Body of pancreas (tissue), 4 donors: ENCODE results near the gene LRG1. TPM values are rescaled to one million over a fixed set of nuclear protein-coding genes. Genes with fewer than 3 reads are reported as not detected.

ENCODE experiments used
- ATAC-seq: fragments of 150-250 bp; one replicate; pipeline ENCODE4 v1.9.1; 2016
- DNase-seq, 4 donors: peaks; one replicate each; pipeline ENCODE4 v3.0.0-alpha.2; 2019
- H3K27ac ChIP-seq, 4 donors: fragments of 200-600 bp; sonication (generic); 1 replicate in 3 of 4; 2 replicates in 1 of 4; pipeline versions ENCODE4 v1.5.1 to v1.6.1; 2016 to 2019; ENCODE audit warnings: mild to moderate bottlenecking in 1 of 4, mixed read lengths in 1 of 4, moderate library complexity in 1 of 4
- H3K27me3 ChIP-seq, 2 donors: fragments of 200-600 bp; sonication (generic); one replicate each; pipeline ENCODE4 v1.6.0; 2016; ENCODE audit warnings: mild to moderate bottlenecking in 1 of 2
- H3K36me3 ChIP-seq, 2 donors: fragments of 200-600 bp; sonication (generic); replicated peaks in 1 of 2; 2 replicates each; pipeline ENCODE4 v1.5.1; 2016; ENCODE audit warnings: low read depth in 2 of 2; ENCODE audit not compliant: insufficient read depth in 1 of 2
- H3K4me1 ChIP-seq: fragments of 200-600 bp; sonication (generic); one replicate; pipeline ENCODE4 v1.6.0; 2016
- H3K4me3 ChIP-seq, 2 donors: fragments of 200-600 bp; sonication (generic); 1 replicate in 1 of 2; 2 replicates in 1 of 2; pipeline ENCODE4 v1.5.1; 2016 to 2019
- H3K9me3 ChIP-seq, 3 donors: fragments of 200-600 bp; sonication (generic); 1 replicate in 2 of 3; 2 replicates in 1 of 3; pipeline ENCODE4 v1.5.1; 2016
- POLR2A ChIP-seq, 3 donors: fragments of 450-650 bp; IDR thresholded peaks; one replicate each; pipeline ENCODE4 v1.6.1; 2016; ENCODE audit warnings: antibody characterized with exemption in 3 of 3, mild to moderate bottlenecking in 2 of 3
- WGBS, 2 donors: methylation state at CpG; one replicate each; pipeline ENCODE4 v1.1.5; 2017; 5-methylcytosine and 5-hydroxymethylcytosine counted together
- intact Hi-C: fragments of 100-400 bp; cut with DNase I; formaldehyde crosslinking; loops from one replicate; pipeline ENCODE4 v1.15.1; 2023
- total RNA-seq, 2 donors: library from RNA; depleted of rRNA; stranded (reverse); fragments of >200 nt; gene quantifications; one replicate each; pipeline ENCODE4 v1.1.0, GENCODE V29; 2016
- TF ChIP-seq, protein P1 (sequence below), 7 experiments: fragments of 450-650 bp in 4 of 7; fragments of 200-600 bp in 3 of 7; sonication (generic) in 3 of 7; IDR thresholded peaks; one replicate each; pipeline ENCODE4 v1.5.1; 2016 to 2019; ENCODE audit warnings: antibody characterized with exemption in 7 of 7

Gene LRG1
- total RNA-seq, 2 donors from 2014 or later: 8.8 to 21.1 TPM

DNA sequence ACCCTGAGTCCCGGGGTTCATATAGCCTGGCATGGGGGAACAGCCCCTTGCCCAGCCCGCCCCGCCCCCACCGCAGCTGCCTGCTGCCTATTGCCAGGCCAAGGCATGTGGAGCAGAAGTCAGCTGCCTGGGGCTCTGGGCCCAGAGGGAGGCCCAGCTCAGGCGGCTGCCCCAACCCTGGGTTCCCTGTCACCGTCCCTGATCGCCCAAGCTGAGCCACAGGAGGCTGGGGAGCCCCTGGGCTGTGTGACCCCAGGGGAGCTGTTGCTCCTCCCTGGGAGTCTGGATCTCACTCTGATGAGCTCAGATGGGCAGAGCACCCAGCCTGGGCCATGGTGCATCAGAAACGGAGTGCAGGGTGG, 22.9 kb downstream of the LRG1 start:
- H3K9me3 ChIP-seq: no peaks in the 10 kb centered on the region
- peaks cover 9% of the 10 kb centered on the region for H3K4me1 ChIP-seq
- WGBS, 2 donors: 72 to 100% methylated on average over 4 to 6 of the region's 8 CpGs
- H3K27me3 ChIP-seq: no peaks in the 10 kb centered on the region
- no peak overlapping the region for H3K4me3 ChIP-seq
- no peak for TF ChIP-seq POLR2A (IDR thresholded peaks at IDR 0.05)
- TF ChIP-seq, protein P1, sequence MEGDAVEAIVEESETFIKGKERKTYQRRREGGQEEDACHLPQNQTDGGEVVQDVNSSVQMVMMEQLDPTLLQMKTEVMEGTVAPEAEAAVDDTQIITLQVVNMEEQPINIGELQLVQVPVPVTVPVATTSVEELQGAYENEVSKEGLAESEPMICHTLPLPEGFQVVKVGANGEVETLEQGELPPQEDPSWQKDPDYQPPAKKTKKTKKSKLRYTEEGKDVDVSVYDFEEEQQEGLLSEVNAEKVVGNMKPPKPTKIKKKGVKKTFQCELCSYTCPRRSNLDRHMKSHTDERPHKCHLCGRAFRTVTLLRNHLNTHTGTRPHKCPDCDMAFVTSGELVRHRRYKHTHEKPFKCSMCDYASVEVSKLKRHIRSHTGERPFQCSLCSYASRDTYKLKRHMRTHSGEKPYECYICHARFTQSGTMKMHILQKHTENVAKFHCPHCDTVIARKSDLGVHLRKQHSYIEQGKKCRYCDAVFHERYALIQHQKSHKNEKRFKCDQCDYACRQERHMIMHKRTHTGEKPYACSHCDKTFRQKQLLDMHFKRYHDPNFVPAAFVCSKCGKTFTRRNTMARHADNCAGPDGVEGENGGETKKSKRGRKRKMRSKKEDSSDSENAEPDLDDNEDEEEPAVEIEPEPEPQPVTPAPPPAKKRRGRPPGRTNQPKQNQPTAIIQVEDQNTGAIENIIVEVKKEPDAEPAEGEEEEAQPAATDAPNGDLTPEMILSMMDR (IDR thresholded peaks at IDR 0.05): no peak
- DNase-seq (no peak), ATAC-seq (no peak)
- H3K36me3 ChIP-seq: no peaks in the 10 kb centered on the region
- intact Hi-C loops: no loop called here
- H3K27ac ChIP-seq: no peak overlapping the region

DNA sequence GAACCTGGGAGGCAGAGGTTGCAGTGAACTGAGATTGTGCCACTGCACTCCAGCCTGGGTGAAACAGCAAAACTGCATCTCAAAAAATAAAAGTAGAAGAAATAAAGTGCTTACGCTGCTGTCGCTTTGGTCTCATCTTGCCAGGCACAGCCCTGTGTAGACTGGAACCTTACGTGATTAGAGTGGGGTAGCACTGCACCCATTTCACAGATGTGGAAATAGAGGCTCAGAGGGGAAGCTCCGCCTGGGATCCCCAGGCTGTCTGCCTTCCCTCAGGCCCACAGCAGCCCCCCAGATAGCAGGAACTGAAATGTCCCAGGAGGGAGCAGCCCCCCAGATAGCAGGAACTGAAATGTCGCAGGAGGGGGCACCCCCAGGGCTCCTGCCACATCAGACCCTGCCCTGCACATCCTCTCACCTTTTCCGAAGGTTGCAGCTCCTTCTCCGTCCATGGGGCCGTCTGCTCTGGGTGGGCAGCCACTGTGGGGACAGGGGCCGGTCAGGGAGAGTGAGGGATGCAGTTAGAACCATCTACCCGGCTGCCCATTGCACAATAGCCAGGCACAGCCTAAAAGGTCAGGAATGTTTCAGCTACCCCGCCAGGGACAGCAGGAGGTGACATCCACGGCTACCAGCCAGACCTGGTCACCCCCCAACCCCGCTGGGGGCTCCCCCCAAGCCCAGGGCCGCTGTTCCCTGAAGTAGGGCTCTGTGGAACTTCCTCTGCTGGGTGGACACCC, 23.5 kb downstream of the LRG1 start:
- no peaks in the 10 kb centered on the region for H3K9me3 ChIP-seq
- H3K27me3 ChIP-seq: no peaks in the 10 kb centered on the region
- no peaks in the 10 kb centered on the region for H3K36me3 ChIP-seq
- DNase-seq: no peak
- no peak overlapping the region for H3K4me3 ChIP-seq
- intact Hi-C loops: no loop called here
- no peak overlapping the region for H3K27ac ChIP-seq
- H3K4me1 ChIP-seq: peaks cover 9% of the 10 kb centered on the region
- TF ChIP-seq, protein P1 (IDR thresholded peaks at IDR 0.05): no peak
- no peak for TF ChIP-seq POLR2A (IDR thresholded peaks at IDR 0.05)
- WGBS, 2 donors: 82 to 89% methylated on average over 11 to 14 of the region's 14 CpGs
- ATAC-seq: no peak

DNA sequence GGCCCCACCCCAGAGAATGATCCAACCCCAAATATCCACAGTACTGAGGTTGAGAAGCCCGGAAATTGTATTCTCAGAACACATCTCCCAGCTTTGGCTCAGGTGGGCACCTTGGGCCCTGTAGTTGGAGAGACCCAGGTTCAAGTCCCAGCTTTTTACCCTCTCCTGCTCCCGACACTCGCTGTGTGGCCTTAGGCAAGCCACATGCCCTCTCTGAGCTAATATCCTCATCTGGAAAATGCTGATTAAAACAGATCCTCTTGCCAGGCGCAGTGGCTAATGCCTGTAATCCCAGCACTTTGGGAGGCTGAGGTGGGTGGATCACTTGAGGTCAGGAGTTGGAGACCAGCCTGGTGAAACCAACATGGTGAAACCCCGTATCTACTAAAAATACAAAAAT, 24.1 kb downstream of the LRG1 start:
- WGBS, 2 donors: 90 to 96% methylated on average over 4 to 5 of the region's 5 CpGs
- H3K4me1 ChIP-seq: peaks cover 9% of the 10 kb centered on the region

GRCh38 chr19:4513248-4513647, 26.6 kb downstream of the LRG1 start:
- WGBS, 2 donors: 89 to 97% methylated on average over 5 to 16 of the region's 17 CpGs
- DNase-seq (no peak), ATAC-seq (no peak)
- Histone ChIP-seq H3K9me3 (no peaks in the 10 kb centered on the region), H3K4me1 (peaks cover 1% of the 10 kb centered on the region), H3K36me3 (no peaks in the 10 kb centered on the region), H3K4me3 (no peak overlapping the region), H3K27ac (no peak overlapping the region), H3K27me3 (no peaks in the 10 kb centered on the region)
- TF ChIP-seq, protein P1 (IDR thresholded peaks at IDR 0.05): no peak
- no peak for TF ChIP-seq POLR2A (IDR thresholded peaks at IDR 0.05)
- intact Hi-C loops: no loop called here

More for the DNA sequence above, 24.1 kb downstream of the LRG1 start:
- ATAC-seq: no peak
- Histone ChIP-seq H3K27ac (no peak overlapping the region), H3K36me3 (no peaks in the 10 kb centered on the region), H3K27me3 (no peaks in the 10 kb centered on the region), H3K4me3 (no peak overlapping the region), H3K9me3 (no peaks in the 10 kb centered on the region)
- intact Hi-C loops: no loop called here
- no peak for DNase-seq
- TF ChIP-seq, protein P1 (IDR thresholded peaks at IDR 0.05): no peak
- no peak for TF ChIP-seq POLR2A (IDR thresholded peaks at IDR 0.05)

DNA sequence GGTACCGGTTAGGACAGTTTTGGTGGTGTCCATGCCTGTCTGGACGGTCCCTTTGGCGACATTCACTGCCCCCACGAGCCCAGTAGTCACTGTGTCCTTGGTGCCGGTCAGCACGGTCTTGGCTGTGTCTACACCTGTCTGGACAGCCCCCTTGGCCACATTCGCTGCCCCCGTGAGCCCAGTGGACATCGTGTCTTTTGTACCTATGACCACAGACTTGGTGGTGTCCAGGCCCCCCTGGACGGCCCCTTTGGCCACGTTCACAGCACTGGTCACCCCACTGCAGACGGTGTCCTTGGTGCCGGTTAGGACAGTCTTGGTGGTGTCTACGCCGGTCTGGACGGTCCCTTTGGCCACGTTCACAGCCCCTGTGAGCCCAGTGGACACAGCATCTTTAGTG, 27.8 kb downstream of the LRG1 start:
- no peak overlapping the region for H3K27ac ChIP-seq
- H3K27me3 ChIP-seq: no peaks in the 10 kb centered on the region
- ATAC-seq: no peak
- intact Hi-C loops: no loop called here
- H3K9me3 ChIP-seq: no peaks in the 10 kb centered on the region
- no peaks in the 10 kb centered on the region for H3K36me3 ChIP-seq
- no peaks in the 10 kb centered on the region for H3K4me1 ChIP-seq
- 83 to 90% methylated on average over 8 to 17 of the region's 17 CpGs for WGBS, 2 donors
- TF ChIP-seq, protein P1 (IDR thresholded peaks at IDR 0.05): no peak
- TF ChIP-seq POLR2A (IDR thresholded peaks at IDR 0.05): no peak
- no peak for DNase-seq
- H3K4me3 ChIP-seq: no peak overlapping the region
